Large intestine (tissue), 3 donors: ENCODE measurements around the gene CDK5R2. TPM values are rescaled to one million over a fixed set of nuclear protein-coding genes. Genes with fewer than 3 reads are reported as not detected.

ENCODE experiments used
- DNase-seq, 2 donors: peaks; one replicate each; pipeline versions ENCODE4 v3.0.0 to v3.0.0-alpha.2; 2013
- H3K27ac ChIP-seq: one replicate; pipeline ENCODE4 v1.5.1; 2013; ENCODE audit warnings: low read length
- H3K27me3 ChIP-seq: 2 replicates; pipeline ENCODE4 v1.6.1; 2013; ENCODE audit warnings: low read length; ENCODE audit not compliant: control insufficient read depth, insufficient read depth
- H3K36me3 ChIP-seq: 2 replicates; pipeline ENCODE4 v1.6.1; 2013; ENCODE audit warnings: low read length; ENCODE audit not compliant: control insufficient read depth, insufficient read depth
- H3K4me1 ChIP-seq: one replicate; pipeline ENCODE4 v1.6.1; 2013; ENCODE audit warnings: low read length; ENCODE audit not compliant: control insufficient read depth, insufficient read depth
- H3K4me3 ChIP-seq: one replicate; pipeline ENCODE4 v1.5.1; 2013; ENCODE audit warnings: low read length
- H3K9me3 ChIP-seq: one replicate; pipeline ENCODE4 v1.6.1; 2013; ENCODE audit warnings: mild to moderate bottlenecking, low read depth, low read length, moderate library complexity; ENCODE audit not compliant: control insufficient read depth
- WGBS: methylation state at CpG from one replicate; pipeline ENCODE4 v1.1.5; 2013; ENCODE audit warnings: low lambda C conversion rate; ENCODE audit not compliant: insufficient coverage; 5-methylcytosine and 5-hydroxymethylcytosine counted together
- polyA plus RNA-seq: library from polyadenylated mRNA; unstranded; fragments of 120-200 nt; gene quantifications from one replicate; pipeline ENCODE4 v1.2.1, GENCODE V29; 2013

Gene CDK5R2
- polyA plus RNA-seq, 1 donor, result 2.9 TPM

GRCh38 chr2:218981881-218982585 lies 22.6 kb downstream of the CDK5R2 start:
- DNase-seq, result peak in 1 of 2 donors; percentile 49
- H3K27me3 ChIP-seq, result peaks cover 92% of the 10 kb centered on the region
- H3K36me3 ChIP-seq, result no peaks in the 10 kb centered on the region
- peaks cover 13% of the 10 kb centered on the region for H3K4me1 ChIP-seq
- peaks cover 13% of the 10 kb centered on the region for H3K9me3 ChIP-seq
- no peak overlapping the region for H3K27ac ChIP-seq
- no CpG with 5 or more reads among the region's 69 CpGs for WGBS
- H3K4me3 ChIP-seq, result peak overlapping the region; percentile 17

DNA sequence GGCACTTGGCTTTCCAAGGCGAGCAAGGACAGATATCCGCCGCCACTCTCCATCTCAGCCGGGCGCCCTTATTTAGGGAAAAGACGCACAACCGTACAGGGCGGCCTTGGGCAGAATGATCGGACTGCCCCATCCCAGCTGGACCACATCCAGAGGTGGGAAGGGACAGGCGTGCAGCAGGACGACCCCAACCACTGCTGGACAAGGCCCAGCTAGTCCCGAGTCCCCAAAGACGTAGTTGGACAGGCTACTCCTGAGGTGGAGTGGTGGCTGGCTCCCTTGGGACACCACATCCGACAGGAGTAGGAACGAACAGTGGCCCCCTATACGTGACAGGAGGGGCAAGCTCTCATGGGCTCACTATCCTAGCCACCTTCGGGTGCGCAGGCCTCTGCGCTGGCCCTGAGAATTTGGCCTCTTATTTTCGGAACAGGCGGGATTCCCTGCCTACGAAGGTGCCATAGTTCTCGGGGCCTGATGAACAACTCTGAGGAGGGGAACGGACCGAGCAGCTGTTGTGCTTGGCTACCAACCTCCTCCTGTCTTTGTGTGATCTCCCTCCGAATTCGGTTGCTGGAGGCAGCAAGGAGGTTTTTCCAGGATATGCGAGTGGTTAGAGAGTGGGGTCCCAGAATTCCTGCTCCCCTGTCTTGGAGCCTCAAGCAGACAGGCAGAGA lies 23.3 kb downstream of the CDK5R2 start:
- WGBS, result no CpG with 5 or more reads among the region's 28 CpGs
- no peak overlapping the region for H3K27ac ChIP-seq
- no peak for DNase-seq
- H3K27me3 ChIP-seq, result peaks cover 92% of the 10 kb centered on the region
- peaks cover 13% of the 10 kb centered on the region for H3K4me1 ChIP-seq
- no peaks in the 10 kb centered on the region for H3K36me3 ChIP-seq
- H3K4me3 ChIP-seq, result peak overlapping the region; percentile 13
- peaks cover 13% of the 10 kb centered on the region for H3K9me3 ChIP-seq

DNA sequence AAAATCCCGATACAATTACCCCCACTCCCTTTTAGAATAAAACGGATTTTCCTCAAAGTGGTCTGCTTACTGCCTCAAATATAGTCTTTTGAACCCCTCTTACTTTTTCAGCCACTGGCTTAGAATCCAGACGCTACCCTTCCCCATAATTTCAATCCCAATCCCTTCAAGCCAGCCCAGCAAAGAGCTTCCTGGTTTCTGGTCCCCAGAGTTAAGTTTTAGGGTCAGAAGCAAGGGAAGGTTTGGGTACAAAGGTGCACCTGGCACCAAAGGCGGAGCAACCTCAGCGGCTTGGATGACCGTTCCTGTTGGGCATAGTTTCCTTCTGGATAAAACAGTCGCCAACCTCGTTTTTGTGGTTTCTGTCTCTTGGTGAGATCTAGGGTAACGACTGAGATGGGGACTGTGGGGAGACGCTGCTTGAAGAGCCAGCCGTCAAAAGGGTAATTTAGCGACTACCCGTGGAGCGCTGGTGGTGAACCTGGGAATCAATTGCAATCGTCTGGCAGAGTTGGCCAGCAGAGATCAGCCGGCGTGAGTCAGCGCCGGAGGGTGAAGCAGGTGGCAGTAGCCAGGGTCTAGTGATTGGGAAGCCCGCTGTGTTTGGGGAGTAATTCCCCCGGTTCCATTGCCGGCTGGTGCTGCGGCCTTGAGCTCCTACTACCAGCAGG lies 23.9 kb downstream of the CDK5R2 start:
- Histone ChIP-seq H3K36me3 (no peaks in the 10 kb centered on the region), H3K27me3 (peaks cover 93% of the 10 kb centered on the region), H3K4me1 (peaks cover 13% of the 10 kb centered on the region), H3K4me3 (peak overlapping the region; percentile 16), H3K27ac (no peak overlapping the region), H3K9me3 (peaks cover 13% of the 10 kb centered on the region)
- DNase-seq, result no peak
- 60% methylated on average over 1 of the region's 23 CpGs for WGBS

GRCh38 chr2:218983934-218984238 lies 24.4 kb downstream of the CDK5R2 start:
- Histone ChIP-seq H3K27me3 (peaks cover 93% of the 10 kb centered on the region), H3K27ac (no peak overlapping the region), H3K4me1 (peaks cover 13% of the 10 kb centered on the region), H3K4me3 (peak overlapping the region; percentile 16), H3K36me3 (no peaks in the 10 kb centered on the region), H3K9me3 (peaks cover 13% of the 10 kb centered on the region)
- WGBS, result no CpG with 5 or more reads among the region's 10 CpGs
- DNase-seq, result no peak

- H3K9me3 ChIP-seq, result peaks cover 13% of the 10 kb centered on the region
- WGBS, result no CpG with 5 or more reads among the region's 50 CpGs
- no peaks in the 10 kb centered on the region for H3K36me3 ChIP-seq
- peak overlapping the region; percentile 16 for H3K4me3 ChIP-seq
- no peak overlapping the region for H3K27ac ChIP-seq
- H3K4me1 ChIP-seq, result peaks cover 13% of the 10 kb centered on the region
- DNase-seq, result no peak
- H3K27me3 ChIP-seq, result peaks cover 96% of the 10 kb centered on the region
Measured at GRCh38 chr2:218984239-218985020, 25.0 kb downstream of the CDK5R2 start.

GRCh38 chr2:218985021-218985324 lies 25.5 kb downstream of the CDK5R2 start, which contains the start of gene FEV:
FEV (minus strand) TSS chr2:218985184; CDS start chr2:218985075, 109 bp downstream.
- Histone ChIP-seq H3K4me1 (peaks cover 10% of the 10 kb centered on the region), H3K4me3 (peak within 1 kb of the TSS; percentile 16), H3K9me3 (peaks cover 13% of the 10 kb centered on the region), H3K36me3 (no peaks in the 10 kb centered on the region), H3K27ac (no peak within 1 kb of the TSS), H3K27me3 (peaks cover 97% of the 10 kb centered on the region)
- no peak for DNase-seq
- WGBS, result no CpG with 5 or more reads among the region's 32 CpGs

GRCh38 chr2:218985325-218986091 lies 26.0 kb downstream of the CDK5R2 start:
- no peak overlapping the region for H3K4me3 ChIP-seq
- WGBS, result 3% methylated on average over 8 of the region's 49 CpGs
- peaks cover 13% of the 10 kb centered on the region for H3K9me3 ChIP-seq
- H3K36me3 ChIP-seq, result no peaks in the 10 kb centered on the region
- DNase-seq, result no peak
- H3K27ac ChIP-seq, result no peak overlapping the region
- H3K27me3 ChIP-seq, result peaks cover 98% of the 10 kb centered on the region
- peaks cover 10% of the 10 kb centered on the region for H3K4me1 ChIP-seq

DNA sequence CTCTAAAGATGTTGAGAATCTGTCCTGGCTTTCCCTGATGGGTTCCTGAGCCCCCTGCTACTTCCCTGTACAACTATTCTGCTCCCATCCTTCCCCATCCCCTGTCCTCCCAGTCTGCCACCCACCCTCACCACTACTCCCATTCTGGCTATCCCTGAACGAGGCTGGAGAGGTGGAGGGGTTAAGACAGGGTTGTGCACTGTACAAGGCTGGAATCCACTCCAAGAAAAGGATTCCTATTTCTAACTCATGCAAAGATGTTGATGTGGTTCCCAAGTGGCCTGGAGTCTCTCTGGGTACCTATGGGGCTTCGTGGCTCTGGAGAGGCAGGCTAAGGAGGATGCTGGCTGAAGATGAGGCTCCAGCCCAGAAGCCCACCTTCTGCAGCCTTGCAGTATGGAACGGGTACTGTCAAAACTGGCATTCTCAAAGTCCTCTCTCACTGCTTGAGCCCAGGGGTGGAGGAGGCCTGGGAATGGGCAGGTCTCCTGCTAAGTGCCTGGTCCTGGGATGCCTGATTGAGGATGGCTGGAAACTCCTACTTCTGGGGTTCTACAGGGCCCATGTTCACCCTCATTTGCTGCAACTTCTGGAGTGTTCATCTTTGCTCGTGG lies 26.8 kb downstream of the CDK5R2 start:
- peaks cover 13% of the 10 kb centered on the region for H3K9me3 ChIP-seq
- WGBS, result 0% methylated on average over 1 of the region's 4 CpGs
- H3K27me3 ChIP-seq, result peaks cover 99% of the 10 kb centered on the region

GRCh38 chr2:218988164-218988563 lies 28.7 kb downstream of the CDK5R2 start:
- no peak overlapping the region for H3K27ac ChIP-seq
- no peak overlapping the region for H3K4me3 ChIP-seq
- peaks cover 99% of the 10 kb centered on the region for H3K27me3 ChIP-seq
- peaks cover 14% of the 10 kb centered on the region for H3K9me3 ChIP-seq
- peaks cover 1% of the 10 kb centered on the region for H3K4me1 ChIP-seq
- no CpG with 5 or more reads among the region's 3 CpGs for WGBS
- DNase-seq, result no peak
- no peaks in the 10 kb centered on the region for H3K36me3 ChIP-seq

More for the DNA sequence above, 26.8 kb downstream of the CDK5R2 start:
- no peak overlapping the region for H3K27ac ChIP-seq
- H3K36me3 ChIP-seq, result no peaks in the 10 kb centered on the region
- H3K4me3 ChIP-seq, result no peak overlapping the region
- H3K4me1 ChIP-seq, result peaks cover 6% of the 10 kb centered on the region
- DNase-seq, result no peak
